LNCAP (cell line): ENCODE data around the gene ARR3.

Experiments used
- TF ChIP-seq, protein P1 (sequence below): fragments of 450-650 bp; IDR thresholded peaks from 2 replicates; pipeline ENCODE4 v1.5.1; 2017; ENCODE audit warnings: mild to moderate bottlenecking

The ARR3 gene

DNA sequence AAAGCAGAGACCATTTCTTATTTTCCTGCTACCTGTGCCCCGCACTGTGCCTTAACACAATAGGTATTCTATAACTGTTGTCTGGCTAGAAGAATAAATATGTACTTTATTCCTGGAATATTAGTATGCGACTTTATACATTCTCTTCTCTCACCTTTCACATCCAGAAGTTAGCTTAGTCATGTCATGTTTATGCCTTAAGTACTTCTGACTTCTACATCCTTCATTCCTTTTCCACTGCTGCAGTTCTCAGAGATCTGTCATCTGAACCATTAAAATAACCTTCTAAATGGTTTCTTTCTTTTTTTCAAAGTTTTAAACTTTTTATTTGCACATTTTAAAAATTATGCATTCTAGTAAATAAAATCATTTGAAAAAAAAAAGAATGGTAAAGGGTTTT lies 56.2 kb downstream of the ARR3 start:
- TF ChIP-seq, protein P1, sequence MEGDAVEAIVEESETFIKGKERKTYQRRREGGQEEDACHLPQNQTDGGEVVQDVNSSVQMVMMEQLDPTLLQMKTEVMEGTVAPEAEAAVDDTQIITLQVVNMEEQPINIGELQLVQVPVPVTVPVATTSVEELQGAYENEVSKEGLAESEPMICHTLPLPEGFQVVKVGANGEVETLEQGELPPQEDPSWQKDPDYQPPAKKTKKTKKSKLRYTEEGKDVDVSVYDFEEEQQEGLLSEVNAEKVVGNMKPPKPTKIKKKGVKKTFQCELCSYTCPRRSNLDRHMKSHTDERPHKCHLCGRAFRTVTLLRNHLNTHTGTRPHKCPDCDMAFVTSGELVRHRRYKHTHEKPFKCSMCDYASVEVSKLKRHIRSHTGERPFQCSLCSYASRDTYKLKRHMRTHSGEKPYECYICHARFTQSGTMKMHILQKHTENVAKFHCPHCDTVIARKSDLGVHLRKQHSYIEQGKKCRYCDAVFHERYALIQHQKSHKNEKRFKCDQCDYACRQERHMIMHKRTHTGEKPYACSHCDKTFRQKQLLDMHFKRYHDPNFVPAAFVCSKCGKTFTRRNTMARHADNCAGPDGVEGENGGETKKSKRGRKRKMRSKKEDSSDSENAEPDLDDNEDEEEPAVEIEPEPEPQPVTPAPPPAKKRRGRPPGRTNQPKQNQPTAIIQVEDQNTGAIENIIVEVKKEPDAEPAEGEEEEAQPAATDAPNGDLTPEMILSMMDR, result no peak

DNA sequence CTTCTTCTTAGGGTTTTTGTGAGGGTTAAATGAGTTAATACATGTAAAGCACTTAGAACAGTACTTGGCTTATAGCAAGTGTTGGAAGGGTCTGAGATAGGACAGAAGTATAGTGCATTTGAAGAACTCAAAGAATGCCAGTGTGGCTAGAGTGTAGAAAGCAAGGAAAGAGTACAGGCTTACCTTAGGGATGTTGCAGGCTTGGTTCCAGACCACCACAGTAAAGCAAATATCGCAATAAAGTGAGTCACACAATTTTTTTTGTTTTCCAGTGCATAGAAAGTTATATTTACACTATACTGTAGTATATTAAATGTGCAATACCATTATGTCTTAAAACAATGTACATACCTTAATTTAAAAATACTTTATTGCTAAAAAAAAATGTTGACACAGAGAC lies 63.0 kb downstream of the ARR3 start:
- TF ChIP-seq, protein P1, result no peak
